ENCODE measurements around the gene EMC10.
"Not testable (repeated sequence)": the region's sequence is repeated elsewhere in the genome, so short reads cannot be mapped to it uniquely, and the experiment has no call there.

Gene EMC10

GRCh38 chr19:50435221-50435620, 41.1 kb upstream of the EMC10 start:
- no peak for DNase-seq
- Histone ChIP-seq H3K36me3 (no peaks in the 10 kb centered on the region), H3K27ac (no peak overlapping the region), H3K4me1 (peaks cover 5 to 16% (median 15%) of the 10 kb centered on the region in 4 donors), H3K9me3 (no peaks in the 10 kb centered on the region), H3K27me3 (peaks cover 5 to 70% of the 10 kb centered on the region in 2 donors), H3K4me3 (no peak overlapping the region)
- TF ChIP-seq CTCF (IDR thresholded peaks at IDR 0.05), result no peak
- intact Hi-C loops (cut with DNase I; ENCODE audit: low total_unique reads), result no loop called here

- H3K27ac ChIP-seq, result no peak overlapping the region
- H3K36me3 ChIP-seq, result no peaks in the 10 kb centered on the region
- H3K4me3 ChIP-seq, result no peak overlapping the region
- H3K9me3 ChIP-seq, result no peaks in the 10 kb centered on the region
- peaks cover 5 to 16% (median 15%) of the 10 kb centered on the region in 4 donors for H3K4me1 ChIP-seq
- DNase-seq, result no peak
- intact Hi-C loops (cut with DNase I; ENCODE audit: low total_unique reads), result no loop called here
- TF ChIP-seq CTCF (IDR thresholded peaks at IDR 0.05), result no peak
- peaks cover 5 to 66% of the 10 kb centered on the region in 2 donors for H3K27me3 ChIP-seq
Observed at GRCh38 chr19:50435627-50436026, 40.7 kb upstream of the EMC10 start.

- intact Hi-C loops (cut with DNase I; ENCODE audit: low total_unique reads), result no loop called here
- peaks cover 0 to 44% of the 10 kb centered on the region in 2 donors for H3K27me3 ChIP-seq
- H3K4me1 ChIP-seq, result no peaks in the 10 kb centered on the region
- H3K27ac ChIP-seq, result no peak overlapping the region
- DNase-seq, result no peak
- H3K9me3 ChIP-seq, result no peaks in the 10 kb centered on the region
- no peaks in the 10 kb centered on the region for H3K36me3 ChIP-seq
- no peak for TF ChIP-seq CTCF (IDR thresholded peaks at IDR 0.05)
- H3K4me3 ChIP-seq, result no peak overlapping the region
Observed at GRCh38 chr19:50437862-50438449, 38.4 kb upstream of the EMC10 start.

- DNase-seq; H3K4me3 ChIP-seq; H3K27ac ChIP-seq; H3K9me3 ChIP-seq; H3K36me3 ChIP-seq; H3K4me1 ChIP-seq; intact Hi-C loops (cut with DNase I; ENCODE audit: low total_unique reads): not testable (repeated sequence)
- H3K27me3 ChIP-seq, result peaks cover 0 to 32% of the 10 kb centered on the region in 2 donors
Observed at GRCh38 chr19:50439130-50439529, 37.2 kb upstream of the EMC10 start.

GRCh38 chr19:50444059-50444458, 32.2 kb upstream of the EMC10 start:
- Histone ChIP-seq H3K4me3 (no peak overlapping the region), H3K9me3 (no peaks in the 10 kb centered on the region), H3K27me3 (peaks cover 0 to 4% of the 10 kb centered on the region in 2 donors), H3K4me1 (no peaks in the 10 kb centered on the region), H3K36me3 (no peaks in the 10 kb centered on the region), H3K27ac (no peak overlapping the region)
- DNase-seq, result no peak
- TF ChIP-seq CTCF (IDR thresholded peaks at IDR 0.05), result no peak
- intact Hi-C loops (cut with DNase I; ENCODE audit: low total_unique reads), result no loop called here

- no peak for TF ChIP-seq CTCF (IDR thresholded peaks at IDR 0.05)
- H3K27me3 ChIP-seq, result peaks cover 0 to 20% of the 10 kb centered on the region in 2 donors
- H3K36me3 ChIP-seq, result no peaks in the 10 kb centered on the region
- H3K4me1 ChIP-seq, result no peaks in the 10 kb centered on the region
- no peak overlapping the region for H3K27ac ChIP-seq
- intact Hi-C loops (cut with DNase I; ENCODE audit: low total_unique reads), result no loop called here
- DNase-seq, result no peak
- H3K9me3 ChIP-seq, result no peaks in the 10 kb centered on the region
- no peak overlapping the region for H3K4me3 ChIP-seq
Observed at GRCh38 chr19:50447053-50447452, 29.3 kb upstream of the EMC10 start.

Measured in tibial artery (tissue), 4 donors.